ENCODE data around the gene HFE. TPM values are rescaled to one million over a fixed set of nuclear protein-coding genes. Genes with fewer than 3 reads are reported as not detected.

The HFE gene
- total RNA-seq, 4 donors from 2014 or later, result 1.6 to 7.8 (median 5.0) TPM

GRCh38 chr6:26104457-26105108 lies 17.4 kb downstream of the HFE start:
- Histone ChIP-seq H3K27me3 (no peaks in the 10 kb centered on the region), H3K27ac (peak overlapping the region; percentile 91 to 95 (median 93)), H3K4me3 (peak overlapping the region; percentile 23 to 53 (median 32)), H3K36me3 (no peaks in the 10 kb centered on the region), H3K4me1 (peaks cover 6 to 23% (median 13%) of the 10 kb centered on the region in 4 donors), H3K9me3 (no peaks in the 10 kb centered on the region)
- TF ChIP-seq, protein P1, sequence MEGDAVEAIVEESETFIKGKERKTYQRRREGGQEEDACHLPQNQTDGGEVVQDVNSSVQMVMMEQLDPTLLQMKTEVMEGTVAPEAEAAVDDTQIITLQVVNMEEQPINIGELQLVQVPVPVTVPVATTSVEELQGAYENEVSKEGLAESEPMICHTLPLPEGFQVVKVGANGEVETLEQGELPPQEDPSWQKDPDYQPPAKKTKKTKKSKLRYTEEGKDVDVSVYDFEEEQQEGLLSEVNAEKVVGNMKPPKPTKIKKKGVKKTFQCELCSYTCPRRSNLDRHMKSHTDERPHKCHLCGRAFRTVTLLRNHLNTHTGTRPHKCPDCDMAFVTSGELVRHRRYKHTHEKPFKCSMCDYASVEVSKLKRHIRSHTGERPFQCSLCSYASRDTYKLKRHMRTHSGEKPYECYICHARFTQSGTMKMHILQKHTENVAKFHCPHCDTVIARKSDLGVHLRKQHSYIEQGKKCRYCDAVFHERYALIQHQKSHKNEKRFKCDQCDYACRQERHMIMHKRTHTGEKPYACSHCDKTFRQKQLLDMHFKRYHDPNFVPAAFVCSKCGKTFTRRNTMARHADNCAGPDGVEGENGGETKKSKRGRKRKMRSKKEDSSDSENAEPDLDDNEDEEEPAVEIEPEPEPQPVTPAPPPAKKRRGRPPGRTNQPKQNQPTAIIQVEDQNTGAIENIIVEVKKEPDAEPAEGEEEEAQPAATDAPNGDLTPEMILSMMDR (IDR thresholded peaks at IDR 0.05), result no peak
- peak in 1 of 3 donors; percentile 24 for TF ChIP-seq POLR2AphosphoS5 (IDR thresholded peaks at IDR 0.05)
- no peak for TF ChIP-seq EP300 (IDR thresholded peaks at IDR 0.05; ENCODE audit: low read depth)
- TF ChIP-seq POLR2A (IDR thresholded peaks at IDR 0.05), result no peak
- intact Hi-C loops (cut with DNase I; ENCODE audit: low total_unique reads), result no loop called here
- peak; percentile 43 for DNase-seq
- in situ Hi-C loops (cut with MboI; ENCODE audit: low pct_ligation_motif_present in 1 of 4, low pct_unique_long_range_greater_than_20kb in 1 of 4, low sequenced_read_pairs in 3 of 4), result loop anchor here in 3 of 4 donors (5.0 to 25.0 kb wide), 3 partner anchors 37 to 1033 kb away; a partner anchor contains a TSS
- WGBS, 2 donors (ENCODE audit: low coverage in 1 of 2), result 27 to 39% methylated on average over 8 to 22 of the region's 22 CpGs

- TF ChIP-seq EP300 (IDR thresholded peaks at IDR 0.05; ENCODE audit: low read depth), result no peak
- no peak for TF ChIP-seq POLR2A (IDR thresholded peaks at IDR 0.05)
- TF ChIP-seq POLR2AphosphoS5 (IDR thresholded peaks at IDR 0.05), result no peak
- TF ChIP-seq, protein P1 (IDR thresholded peaks at IDR 0.05), result no peak
- DNase-seq, result no peak
- H3K9me3 ChIP-seq, result no peaks in the 10 kb centered on the region
- in situ Hi-C loops (cut with MboI; ENCODE audit: low pct_ligation_motif_present in 1 of 4, low pct_unique_long_range_greater_than_20kb in 1 of 4, low sequenced_read_pairs in 3 of 4) (loop anchor here in 1 of 4 donors (25.0 kb wide), 1 partner anchor 1032 kb away; a partner anchor contains a TSS), intact Hi-C loops (cut with DNase I; ENCODE audit: low total_unique reads) (no loop called here)
- 79 to 94% methylated on average over 3 to 8 of the region's 8 CpGs for WGBS, 2 donors (ENCODE audit: low coverage in 1 of 2)
- H3K27ac ChIP-seq, result peak overlapping the region; percentile 91 to 95 (median 93)
- H3K27me3 ChIP-seq, result no peaks in the 10 kb centered on the region
- H3K4me1 ChIP-seq, result peaks cover 6 to 23% (median 13%) of the 10 kb centered on the region in 4 donors
- no peaks in the 10 kb centered on the region for H3K36me3 ChIP-seq
- H3K4me3 ChIP-seq, result peak overlapping the region in 1 of 4 donors; percentile 53
These were observed 18.0 kb downstream of the HFE start for GRCh38 chr6:26105109-26105730.

GRCh38 chr6:26105842-26106241 lies 18.6 kb downstream of the HFE start:
- in situ Hi-C loops (cut with MboI; ENCODE audit: low pct_ligation_motif_present in 1 of 4, low pct_unique_long_range_greater_than_20kb in 1 of 4, low sequenced_read_pairs in 3 of 4), result loop anchor here in 1 of 4 donors (25.0 kb wide), 1 partner anchor 1031 kb away; a partner anchor contains a TSS
- Histone ChIP-seq H3K27me3 (no peaks in the 10 kb centered on the region), H3K4me1 (peaks cover 6 to 23% (median 13%) of the 10 kb centered on the region in 4 donors), H3K36me3 (no peaks in the 10 kb centered on the region), H3K4me3 (no peak overlapping the region), H3K27ac (no peak overlapping the region), H3K9me3 (no peaks in the 10 kb centered on the region)
- TF ChIP-seq, protein P1 (IDR thresholded peaks at IDR 0.05), result no peak
- TF ChIP-seq EP300 (IDR thresholded peaks at IDR 0.05; ENCODE audit: low read depth) (no peak), POLR2AphosphoS5 (IDR thresholded peaks at IDR 0.05) (no peak), POLR2A (IDR thresholded peaks at IDR 0.05) (no peak)
- intact Hi-C loops (cut with DNase I; ENCODE audit: low total_unique reads), result no loop called here
- DNase-seq, result no peak
- 89% methylated on average over 2 to 4 of the region's 4 CpGs for WGBS, 2 donors (ENCODE audit: low coverage in 1 of 2)

DNA sequence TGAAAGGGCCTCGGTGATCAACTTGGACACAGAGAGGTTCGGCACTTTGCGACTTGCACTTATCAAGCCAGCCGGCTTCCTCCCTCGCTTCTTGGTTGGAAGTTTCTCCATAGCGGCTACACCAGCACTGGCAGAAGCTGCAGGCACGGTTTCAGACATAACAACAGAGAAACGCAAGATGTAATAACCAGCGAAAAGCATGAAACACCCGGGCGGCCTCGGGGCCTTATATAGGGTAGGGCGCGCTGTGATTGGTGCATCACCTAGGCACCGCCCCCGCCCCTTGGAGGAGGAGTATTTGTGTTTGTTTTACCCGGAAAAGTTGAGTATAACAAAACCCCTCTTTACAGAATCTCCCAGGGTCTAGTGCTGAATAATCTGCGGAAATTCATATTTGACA lies 20.7 kb downstream of the HFE start:
- TF ChIP-seq, protein P1 (IDR thresholded peaks at IDR 0.05), result no peak
- TF ChIP-seq POLR2A (IDR thresholded peaks at IDR 0.05) (no peak), EP300 (IDR thresholded peaks at IDR 0.05; ENCODE audit: low read depth) (no peak), POLR2AphosphoS5 (IDR thresholded peaks at IDR 0.05) (no peak)
- Histone ChIP-seq H3K4me1 (peaks cover 4 to 17% (median 10%) of the 10 kb centered on the region in 4 donors), H3K36me3 (no peaks in the 10 kb centered on the region), H3K4me3 (no peak overlapping the region), H3K9me3 (no peaks in the 10 kb centered on the region), H3K27ac (no peak overlapping the region), H3K27me3 (no peaks in the 10 kb centered on the region)
- in situ Hi-C loops (cut with MboI; ENCODE audit: low pct_ligation_motif_present in 1 of 4, low pct_unique_long_range_greater_than_20kb in 1 of 4, low sequenced_read_pairs in 3 of 4) (loop anchor here in 1 of 4 donors (25.0 kb wide), 1 partner anchor 1029 kb away; a partner anchor contains a TSS), intact Hi-C loops (cut with DNase I; ENCODE audit: low total_unique reads) (no loop called here)
- 91 to 97% methylated on average over 13 to 18 of the region's 18 CpGs for WGBS, 2 donors (ENCODE audit: low coverage in 1 of 2)
- no peak for DNase-seq
